Liver (tissue), 3 donors: Measurements from ENCODE around the gene PRR13.

Experiments used
- CTCF ChIP-seq: fragments of 150-350 bp; IDR thresholded peaks from 2 replicates; pipeline ENCODE4 v1.5.1; 2017; ENCODE audit warnings: improper control_type of control experiment, low read depth, low read length; ENCODE audit not compliant: missing input control
- JUND ChIP-seq, 2 donors: IDR thresholded peaks; 2 replicates each; pipeline ENCODE4 v1.6.1; 2016; ENCODE audit warnings: antibody characterized with exemption in 2 of 2
- MAX ChIP-seq: IDR thresholded peaks from 2 replicates; pipeline ENCODE4 v1.6.1; 2016; ENCODE audit warnings: antibody characterized with exemption
- donor health status: healthy.
- donor health status: healthy.

- TF ChIP-seq JUND (IDR thresholded peaks at IDR 0.05) (no peak), CTCF (no peak), MAX (no peak)
Observed at GRCh38 chr12:53486736-53487487, 45.4 kb downstream of the PRR13 start.
